ENCODE measurements around the gene KRT2. TPM values are rescaled to one million over a fixed set of nuclear protein-coding genes. Genes with fewer than 3 reads are reported as not detected.

Gene KRT2
- total and polyA plus RNA-seq, 10 of the 15 experiments (the other 5 are each of a cell fraction or from before 2014, with no cell fraction given): 0.08 to 0.12 TPM; not detected in 8

- RAD21 ChIA-PET (ENCODE audit: unreplicated experiment): no interaction called here
- Histone ChIP-seq H3K36me3 (ENCODE audit: control insufficient read depth in 2 of 2, insufficient read depth in 2 of 2, low read length in 1 of 2) (no peaks in the 10 kb centered on the region), H2AFZ (ENCODE audit: control insufficient read depth, low read depth, low read length) (no peak overlapping the region), H3K9me3 (replicated peaks; ENCODE audit: control insufficient read depth, insufficient read depth, low read length) (no peaks in the 10 kb centered on the region), H3K4me2 (ENCODE audit: control insufficient read depth, insufficient read depth) (no peak overlapping the region), H4K20me1 (ENCODE audit: control insufficient read depth, insufficient read depth) (no peaks in the 10 kb centered on the region), H3K27me3 (replicated peaks in 1 of 2; ENCODE audit: control insufficient read depth in 2 of 2, insufficient read depth in 2 of 2, low read length in 1 of 2) (peaks cover 0 to 3% of the 10 kb centered on the region in 2 experiments; a peak in 3 of 4 replicates), H3K9ac (ENCODE audit: control insufficient read depth, insufficient read depth, low read length) (no peak overlapping the region), H3K4me3 (no peak overlapping the region), H3K27ac (ENCODE audit: control insufficient read depth, insufficient read depth) (no peak overlapping the region), H3K4me1 (ENCODE audit: control insufficient read depth, insufficient read depth, low read length) (no peaks in the 10 kb centered on the region), H3K79me2 (ENCODE audit: control insufficient read depth, insufficient read depth, low read length) (no peaks in the 10 kb centered on the region)
- POLR2A ChIA-PET: no interaction called here
- ATAC-seq (no peak), FAIRE-seq (no peak), DNase-seq (ENCODE audit: low read depth, low spot score) (no peak)
- in situ Hi-C loops (cut with MboI) (no loop called here), intact Hi-C loops (cut with micrococcal nuclease; ENCODE audit: unreplicated experiment) (no loop called here)
- SMC1A ChIA-PET (ENCODE audit: uncharacterized antibody, unreplicated experiment): interaction anchor here (0.6 kb wide), 1 partner anchor 268 kb away, joined by 3 read pairs; no protein-coding TSS in a partner anchor
- CTCF ChIA-PET: no interaction called here
- TF ChIP-seq TCF3 (IDR thresholded peaks at IDR 0.05; ENCODE audit: borderline replicate concordance, insufficient read depth, low read depth, low read length): no peak
- no peak for TF ChIP-seq HDGF (IDR thresholded peaks at IDR 0.05)
- BruUV-seq (replicated peaks): no TSS peak
- WGBS (ENCODE audit: insufficient coverage, insufficient replicate concordance, low lambda C conversion rate, missing lambda C conversion rate): 2% methylated on average over 6 of the region's 7 CpGs
These were observed 34.6 kb downstream of the KRT2 start for GRCh38 chr12:52617403-52617785.

DNA sequence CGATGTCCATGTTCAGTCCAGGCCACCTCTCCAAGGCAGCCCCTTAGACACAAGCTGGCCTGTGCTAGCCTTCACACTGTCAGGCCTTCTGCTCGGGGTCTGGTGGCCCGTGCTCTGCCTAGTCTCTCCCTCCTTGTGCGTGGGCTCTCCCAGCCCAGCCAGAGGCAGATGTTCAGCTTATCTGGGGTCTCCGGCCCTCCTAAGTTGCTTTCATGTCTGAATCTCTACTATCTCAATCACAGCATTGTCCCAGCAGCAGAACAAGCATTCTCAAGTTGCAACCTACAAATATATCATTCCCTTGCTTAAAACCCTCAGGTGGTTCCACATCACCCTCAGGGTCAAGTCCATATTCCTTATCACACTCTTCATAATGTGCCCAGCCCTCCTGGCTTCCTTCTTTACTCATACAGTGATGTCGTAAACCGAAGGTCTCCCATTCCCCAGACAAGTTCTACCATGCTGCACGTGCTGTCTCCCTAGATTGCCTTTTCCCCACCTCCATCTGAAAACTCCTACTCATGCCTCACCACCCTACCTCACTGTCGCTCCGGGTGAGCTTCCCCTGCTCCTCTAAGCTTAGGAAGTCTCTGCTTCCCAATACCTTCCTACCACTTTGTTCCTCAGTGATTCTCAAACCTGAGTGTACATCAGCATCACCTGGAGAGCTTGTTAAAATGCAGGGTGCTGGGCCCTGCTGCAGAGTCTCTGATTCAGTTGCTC is 35.2 kb downstream of the KRT2 start:
- Histone ChIP-seq H3K4me3 (no peak overlapping the region), H3K36me3 (ENCODE audit: control insufficient read depth in 2 of 2, insufficient read depth in 2 of 2, low read length in 1 of 2) (no peaks in the 10 kb centered on the region), H3K4me1 (ENCODE audit: control insufficient read depth, insufficient read depth, low read length) (no peaks in the 10 kb centered on the region), H3K79me2 (ENCODE audit: control insufficient read depth, insufficient read depth, low read length) (no peaks in the 10 kb centered on the region), H3K27me3 (replicated peaks in 1 of 2; ENCODE audit: control insufficient read depth in 2 of 2, insufficient read depth in 2 of 2, low read length in 1 of 2) (peaks cover 0 to 3% of the 10 kb centered on the region in 2 experiments; a peak in 3 of 4 replicates), H4K20me1 (ENCODE audit: control insufficient read depth, insufficient read depth) (no peaks in the 10 kb centered on the region), H3K27ac (ENCODE audit: control insufficient read depth, insufficient read depth) (no peak overlapping the region), H2AFZ (ENCODE audit: control insufficient read depth, low read depth, low read length) (no peak overlapping the region), H3K9me3 (replicated peaks; ENCODE audit: control insufficient read depth, insufficient read depth, low read length) (no peaks in the 10 kb centered on the region), H3K4me2 (ENCODE audit: control insufficient read depth, insufficient read depth) (no peak overlapping the region), H3K9ac (ENCODE audit: control insufficient read depth, insufficient read depth, low read length) (no peak overlapping the region)
- TF ChIP-seq PKNOX1 (IDR thresholded peaks at IDR 0.05) (no peak), BRCA1 (IDR thresholded peaks at IDR 0.05; ENCODE audit: low read depth, low read length) (no peak), ASH2L (IDR thresholded peaks at IDR 0.05; ENCODE audit: borderline replicate concordance, low read depth) (no peak), MAX (IDR thresholded peaks at IDR 0.05; ENCODE audit: low read depth, low read length) (no peak), RELA (IDR thresholded peaks at IDR 0.05; ENCODE audit: borderline replicate concordance, partially characterized antibody) (no peak), SUPT20H (IDR thresholded peaks at IDR 0.05; ENCODE audit: borderline replicate concordance, control insufficient read depth, low read depth, low read length) (no peak)
- TF ChIP-seq, protein P1, sequence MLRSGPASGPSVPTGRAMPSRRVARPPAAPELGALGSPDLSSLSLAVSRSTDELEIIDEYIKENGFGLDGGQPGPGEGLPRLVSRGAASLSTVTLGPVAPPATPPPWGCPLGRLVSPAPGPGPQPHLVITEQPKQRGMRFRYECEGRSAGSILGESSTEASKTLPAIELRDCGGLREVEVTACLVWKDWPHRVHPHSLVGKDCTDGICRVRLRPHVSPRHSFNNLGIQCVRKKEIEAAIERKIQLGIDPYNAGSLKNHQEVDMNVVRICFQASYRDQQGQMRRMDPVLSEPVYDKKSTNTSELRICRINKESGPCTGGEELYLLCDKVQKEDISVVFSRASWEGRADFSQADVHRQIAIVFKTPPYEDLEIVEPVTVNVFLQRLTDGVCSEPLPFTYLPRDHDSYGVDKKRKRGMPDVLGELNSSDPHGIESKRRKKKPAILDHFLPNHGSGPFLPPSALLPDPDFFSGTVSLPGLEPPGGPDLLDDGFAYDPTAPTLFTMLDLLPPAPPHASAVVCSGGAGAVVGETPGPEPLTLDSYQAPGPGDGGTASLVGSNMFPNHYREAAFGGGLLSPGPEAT (IDR thresholded peaks at IDR 0.05; ENCODE audit: low read depth): no peak
- ChIA-PET RAD21 (ENCODE audit: unreplicated experiment) (no interaction called here), POLR2A (interaction anchor here (0.6 kb wide), 1 partner anchor 80 kb away, joined by 6 read pairs; no protein-coding TSS in a partner anchor), CTCF (no interaction called here), SMC1A (ENCODE audit: uncharacterized antibody, unreplicated experiment) (interaction anchor here (0.6 kb wide), 1 partner anchor 269 kb away, joined by 3 read pairs; no protein-coding TSS in a partner anchor)
- ATAC-seq (no peak), DNase-seq (ENCODE audit: low read depth, low spot score) (no peak), FAIRE-seq (no peak)
- in situ Hi-C loops (cut with MboI) (no loop called here), intact Hi-C loops (cut with micrococcal nuclease; ENCODE audit: unreplicated experiment) (no loop called here)
- no TSS peak for BruUV-seq (replicated peaks)
- 32% methylated on average over 10 of the region's 10 CpGs for WGBS (ENCODE audit: insufficient coverage, insufficient replicate concordance, low lambda C conversion rate, missing lambda C conversion rate)

Measured in GM12878 (cell line).